Natural killer cell treated with Interleukin-12 subunit alpha and Interleukin-12 subunit beta and Interleukin-15 and Interleukin-18, amount 100 ng/mL, for 72 hours (primary cell): ENCODE data around the gene PIWIL4. TPM values are rescaled to one million over a fixed set of nuclear protein-coding genes. Genes with fewer than 3 reads are reported as not detected.

ENCODE experiments used
- ATAC-seq, 2 donors: fragments of 150-1000 bp; cut with Tn5 transposase in 1 of 2; sonication (Bioruptor Pico), chemical (Tn5 transposase) in 1 of 2; 2 replicates each; pipeline ENCODE4 v1.10.0; 2021
- DNase-seq: peaks from one replicate; pipeline ENCODE4 v3.0.0; 2022; ENCODE audit warnings: low spot score
- H3K27ac Mint-ChIP-seq, 2 donors: 1 replicate in 1 of 2; 2 replicates in 1 of 2; pipeline ENCODE4 v1.8.0; 2022; ENCODE audit warnings: mixed read lengths in 2 of 2, mild to moderate bottlenecking in 1 of 2, moderate library complexity in 1 of 2
- H3K27me3 Mint-ChIP-seq, 2 donors: 1 replicate in 1 of 2; 2 replicates in 1 of 2; pipeline ENCODE4 v1.8.0; 2022; ENCODE audit warnings: mixed read lengths in 2 of 2
- H3K36me3 Mint-ChIP-seq: one replicate; pipeline ENCODE4 v1.8.0; 2022; ENCODE audit warnings: mixed read lengths
- H3K4me1 Mint-ChIP-seq, 2 donors: 1 replicate in 1 of 2; 2 replicates in 1 of 2; pipeline ENCODE4 v1.8.0; 2022; ENCODE audit warnings: low read depth in 2 of 2, mixed read lengths in 2 of 2, mild to moderate bottlenecking in 1 of 2
- H3K4me3 Mint-ChIP-seq: one replicate; pipeline ENCODE4 v1.8.0; 2022; ENCODE audit warnings: mixed read lengths
- H3K9me3 Mint-ChIP-seq: 2 replicates; pipeline ENCODE4 v1.8.0; 2022; ENCODE audit warnings: mixed read lengths
- total RNA-seq, 2 donors: library from RNA; stranded (reverse); gene quantifications; one replicate each; pipeline ENCODE4 v1.2.3, GENCODE V29; 2022

Gene PIWIL4
- total RNA-seq, 2 donors from 2014 or later = 0.86 to 1.6 TPM

DNA sequence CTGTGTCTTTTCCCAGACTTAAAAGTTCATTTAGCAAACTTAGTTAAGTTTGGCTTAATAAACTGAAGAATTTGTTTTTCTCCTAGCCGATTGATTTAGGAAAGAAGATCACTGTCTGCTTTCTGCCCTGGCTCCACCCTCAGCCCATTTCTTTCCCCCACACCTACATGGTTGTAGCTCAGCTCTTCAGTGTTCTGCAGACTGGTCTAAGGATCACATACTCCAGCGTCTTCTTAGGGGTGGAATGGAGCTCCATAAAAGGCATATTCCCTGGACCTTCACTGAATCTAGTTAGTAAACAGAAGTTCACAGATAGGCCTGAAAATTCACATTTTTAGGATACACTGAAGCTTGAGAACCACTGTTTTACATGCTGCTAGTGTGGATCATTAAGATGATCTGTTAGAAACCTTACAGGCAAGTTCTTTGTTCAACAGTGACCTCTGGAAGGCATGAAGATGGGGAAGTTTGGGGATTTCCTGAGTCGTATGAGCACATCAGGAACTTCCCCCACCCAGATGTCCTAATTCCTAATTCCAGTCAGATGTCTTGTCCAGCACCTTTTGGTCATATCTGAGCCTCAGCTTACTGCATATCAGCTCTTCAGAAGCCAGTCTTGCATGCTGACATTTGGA is 16.8 kb downstream of the PIWIL4 start:
- H3K9me3 Mint-ChIP-seq = no peaks in the 10 kb centered on the region
- H3K4me3 Mint-ChIP-seq = no peak overlapping the region
- no peak for DNase-seq
- peaks cover 3 to 4% of the 10 kb centered on the region in 2 donors for H3K4me1 Mint-ChIP-seq
- H3K27ac Mint-ChIP-seq = no peak overlapping the region
- H3K27me3 Mint-ChIP-seq = peaks cover 0 to 7% of the 10 kb centered on the region in 2 donors
- H3K36me3 Mint-ChIP-seq = no peaks in the 10 kb centered on the region
- ATAC-seq = no peak

DNA sequence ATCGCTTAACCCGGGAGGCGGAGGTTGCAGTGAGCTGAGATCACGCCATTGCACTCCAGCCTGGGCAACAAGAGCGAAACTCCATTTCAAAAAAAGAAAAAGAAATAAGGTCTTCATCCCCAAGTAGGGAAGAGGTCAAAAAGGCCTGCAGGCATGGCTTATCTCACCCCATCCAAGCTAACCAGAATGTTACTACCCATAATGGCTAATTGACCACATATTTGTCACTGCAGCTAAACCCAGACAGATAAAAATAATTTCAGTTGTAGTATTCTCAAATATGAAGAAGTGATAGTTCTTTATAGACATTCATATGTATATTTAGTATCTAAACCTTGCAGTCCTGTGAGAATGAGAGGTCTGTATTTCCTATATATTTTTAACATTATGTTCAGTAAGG is 17.8 kb downstream of the PIWIL4 start:
- no peak overlapping the region for H3K4me3 Mint-ChIP-seq
- H3K36me3 Mint-ChIP-seq = no peaks in the 10 kb centered on the region

DNA sequence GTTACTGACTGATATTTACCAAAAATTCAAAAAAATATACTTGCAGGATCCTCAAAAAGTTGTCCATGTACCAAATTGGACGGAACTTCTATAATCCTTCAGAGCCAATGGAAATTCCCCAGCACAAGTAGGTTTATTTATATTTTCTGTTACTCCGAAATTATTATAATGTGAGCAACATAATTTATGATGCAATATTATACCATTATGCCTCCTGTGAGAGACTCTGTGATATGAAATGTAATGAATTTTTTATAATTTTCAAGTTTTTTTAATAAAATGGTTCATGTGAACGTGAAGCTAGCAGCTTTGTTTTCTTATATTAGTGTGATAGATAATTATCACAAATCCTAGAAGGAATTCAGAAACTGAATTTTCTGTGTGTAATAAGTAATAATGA is 18.2 kb downstream of the PIWIL4 start:
- Mint-ChIP-seq H3K27ac (no peak overlapping the region), H3K36me3 (no peaks in the 10 kb centered on the region), H3K27me3 (peaks cover 0 to 7% of the 10 kb centered on the region in 2 donors), H3K9me3 (no peaks in the 10 kb centered on the region), H3K4me3 (no peak overlapping the region), H3K4me1 (peaks cover 3 to 4% of the 10 kb centered on the region in 2 donors)
- DNase-seq (no peak), ATAC-seq (no peak)

More for the DNA sequence above, 17.8 kb downstream of the PIWIL4 start:
- H3K27ac Mint-ChIP-seq = no peak overlapping the region
- H3K9me3 Mint-ChIP-seq = no peaks in the 10 kb centered on the region
- ATAC-seq = no peak
- no peak for DNase-seq
- H3K27me3 Mint-ChIP-seq = peaks cover 0 to 7% of the 10 kb centered on the region in 2 donors
- H3K4me1 Mint-ChIP-seq = peaks cover 3 to 4% of the 10 kb centered on the region in 2 donors

DNA sequence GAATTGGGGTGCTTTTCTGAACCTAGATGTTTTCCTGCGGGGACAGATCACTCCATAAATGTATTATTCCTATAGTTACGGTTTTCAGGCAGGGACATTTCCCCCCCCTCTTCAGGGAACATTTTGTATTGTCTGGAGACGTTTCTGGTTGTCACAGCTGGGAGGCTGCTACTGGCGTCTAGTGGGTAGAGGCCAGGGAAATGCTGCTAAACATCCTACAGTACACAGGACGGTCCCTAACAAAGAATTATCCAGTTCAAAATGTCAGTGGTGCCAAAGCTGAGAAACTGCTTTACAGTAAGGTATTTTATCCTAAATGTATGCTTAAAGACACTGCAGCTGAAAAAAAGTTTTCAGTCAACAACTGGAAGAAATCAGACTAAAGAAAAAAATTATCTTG is 19.4 kb downstream of the PIWIL4 start:
- no peak overlapping the region for H3K27ac Mint-ChIP-seq
- no peaks in the 10 kb centered on the region for H3K36me3 Mint-ChIP-seq
- H3K4me3 Mint-ChIP-seq = no peak overlapping the region
- H3K9me3 Mint-ChIP-seq = no peaks in the 10 kb centered on the region
- H3K27me3 Mint-ChIP-seq = peaks cover 0 to 7% of the 10 kb centered on the region in 2 donors
- DNase-seq (no peak), ATAC-seq (no peak)
- H3K4me1 Mint-ChIP-seq = peaks cover 3 to 4% of the 10 kb centered on the region in 2 donors

DNA sequence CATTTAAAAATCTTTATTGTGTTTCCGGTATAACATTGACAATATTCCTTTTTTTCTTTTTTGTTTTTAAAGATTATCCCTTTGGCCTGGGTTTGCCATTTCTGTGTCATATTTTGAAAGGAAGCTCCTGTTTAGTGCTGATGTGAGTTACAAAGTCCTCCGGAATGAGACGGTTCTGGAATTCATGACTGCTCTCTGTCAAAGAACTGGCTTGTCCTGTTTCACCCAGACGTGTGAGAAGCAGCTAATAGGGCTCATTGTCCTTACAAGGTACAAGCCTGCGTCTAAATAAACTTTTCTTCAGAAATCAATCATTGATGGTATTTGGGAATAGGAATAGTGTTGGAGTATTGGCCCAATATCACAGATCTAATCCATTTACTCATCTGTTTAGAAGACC is 19.8 kb downstream of the PIWIL4 start:
- no peak overlapping the region for H3K27ac Mint-ChIP-seq
- H3K4me3 Mint-ChIP-seq = no peak overlapping the region
- H3K36me3 Mint-ChIP-seq = no peaks in the 10 kb centered on the region
- DNase-seq (no peak), ATAC-seq (no peak)
- H3K4me1 Mint-ChIP-seq = peaks cover 3 to 4% of the 10 kb centered on the region in 2 donors
- no peaks in the 10 kb centered on the region for H3K9me3 Mint-ChIP-seq
- peaks cover 0 to 7% of the 10 kb centered on the region in 2 donors for H3K27me3 Mint-ChIP-seq

DNA sequence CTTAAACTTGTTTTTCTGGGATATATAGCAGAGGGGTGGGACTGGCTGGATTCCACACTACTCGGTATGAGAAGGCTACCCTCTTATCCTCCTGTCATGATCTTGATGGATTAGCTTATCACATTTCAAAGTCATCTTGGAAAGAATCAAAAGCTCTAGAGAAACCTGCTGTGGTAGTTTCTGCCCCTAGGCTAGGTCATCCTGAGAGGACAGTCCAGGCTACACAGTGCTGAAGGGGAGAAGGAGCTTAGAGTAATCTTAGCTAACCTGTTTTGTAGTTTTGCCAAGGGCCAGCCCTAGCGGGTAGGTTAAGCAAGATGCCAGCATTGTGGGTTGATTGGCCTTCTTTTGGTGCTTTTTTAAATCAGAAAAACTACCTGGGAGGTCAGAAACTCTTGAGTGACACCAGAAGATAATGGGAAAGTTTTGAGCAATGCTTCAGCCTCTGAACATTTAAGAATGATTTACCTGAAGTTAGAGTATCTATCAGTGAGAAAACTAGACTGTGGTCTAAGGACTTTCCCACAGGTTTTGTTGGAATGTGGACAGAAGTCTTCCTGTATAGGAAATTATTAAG is 21.3 kb downstream of the PIWIL4 start:
- H3K4me1 Mint-ChIP-seq = peaks cover 3 to 4% of the 10 kb centered on the region in 2 donors
- no peak for DNase-seq
- no peak for ATAC-seq
- no peaks in the 10 kb centered on the region for H3K36me3 Mint-ChIP-seq
- no peaks in the 10 kb centered on the region for H3K27me3 Mint-ChIP-seq
- H3K4me3 Mint-ChIP-seq = no peak overlapping the region
- H3K27ac Mint-ChIP-seq = no peak overlapping the region
- no peaks in the 10 kb centered on the region for H3K9me3 Mint-ChIP-seq

DNA sequence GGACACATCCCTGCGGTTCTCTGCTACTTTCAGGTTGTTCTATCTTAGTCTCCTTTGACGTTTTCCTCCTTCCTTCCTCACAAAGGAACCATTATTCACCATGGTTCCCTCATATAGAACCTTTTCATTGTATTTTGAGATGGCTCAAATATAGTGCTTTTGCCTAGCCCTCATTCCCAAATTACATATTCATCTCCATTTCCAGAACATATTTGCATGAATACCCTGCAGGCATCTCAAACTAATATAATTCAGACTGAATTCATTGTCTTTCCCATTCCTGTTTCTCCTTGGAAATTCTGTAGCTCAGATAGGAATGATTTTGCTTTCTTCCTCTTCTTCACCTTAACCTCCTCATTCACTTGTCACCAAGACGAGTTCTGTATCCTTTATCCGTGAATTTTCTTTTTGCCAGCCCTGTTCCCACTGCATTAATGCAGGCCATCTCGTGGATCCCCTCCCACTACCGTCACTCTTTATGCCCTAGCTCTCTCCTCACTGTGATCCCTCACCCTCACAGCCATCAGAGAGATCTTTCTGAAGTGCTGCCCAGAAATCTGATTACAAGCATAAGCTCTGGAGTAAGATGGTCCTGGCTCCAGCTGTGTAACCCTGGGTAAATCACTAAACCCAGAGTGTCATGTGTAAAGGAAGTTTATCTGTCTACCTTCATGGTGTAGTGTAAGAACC is 23.3 kb downstream of the PIWIL4 start:
- no peaks in the 10 kb centered on the region for H3K4me1 Mint-ChIP-seq
- DNase-seq = no peak
- no peak overlapping the region for H3K27ac Mint-ChIP-seq
- H3K27me3 Mint-ChIP-seq = no peaks in the 10 kb centered on the region
- no peaks in the 10 kb centered on the region for H3K36me3 Mint-ChIP-seq
- no peak overlapping the region for H3K4me3 Mint-ChIP-seq
- no peak for ATAC-seq
- no peaks in the 10 kb centered on the region for H3K9me3 Mint-ChIP-seq

DNA sequence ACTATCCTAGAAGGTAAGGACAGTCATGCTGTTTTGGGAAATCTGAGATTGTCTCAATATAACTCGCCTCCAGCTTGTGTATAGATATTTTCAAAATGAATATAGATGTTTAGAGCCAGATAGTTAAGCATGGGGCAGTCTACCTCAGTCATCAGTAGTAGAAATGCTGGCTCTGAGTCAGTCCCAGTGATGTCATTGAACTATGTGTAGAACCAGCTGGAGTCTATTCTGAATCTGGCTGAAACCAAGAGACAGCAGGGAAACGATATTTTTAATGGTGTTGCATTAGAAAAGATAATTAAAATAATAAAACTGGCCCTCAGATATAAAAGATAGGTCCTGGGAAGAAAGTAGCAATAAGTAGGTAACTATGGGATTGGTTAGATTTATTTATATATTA is 25.9 kb downstream of the PIWIL4 start:
- Mint-ChIP-seq H3K9me3 (no peaks in the 10 kb centered on the region), H3K4me3 (no peak overlapping the region), H3K36me3 (no peaks in the 10 kb centered on the region), H3K27me3 (no peaks in the 10 kb centered on the region), H3K4me1 (no peaks in the 10 kb centered on the region), H3K27ac (no peak overlapping the region)
- ATAC-seq (no peak), DNase-seq (no peak)

DNA sequence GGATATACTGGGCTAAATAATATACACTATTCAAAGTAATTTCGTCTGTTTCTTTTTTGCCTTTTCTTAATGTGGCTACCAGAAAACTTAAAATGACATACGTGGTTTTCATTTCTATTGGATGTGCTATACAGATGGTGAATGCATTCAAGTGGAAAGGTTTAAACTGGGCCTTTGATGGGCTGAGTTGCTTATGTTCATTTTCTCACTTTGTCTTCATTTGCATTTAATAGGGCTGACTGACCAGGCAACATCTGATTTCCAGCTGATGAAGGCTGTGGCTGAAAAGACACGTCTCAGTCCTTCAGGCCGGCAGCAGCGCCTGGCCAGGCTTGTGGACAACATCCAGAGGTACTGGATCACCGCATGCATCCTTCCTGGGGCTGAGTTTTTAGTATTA is 27.9 kb downstream of the PIWIL4 start:
- Mint-ChIP-seq H3K4me3 (no peak overlapping the region), H3K36me3 (peaks cover 3% of the 10 kb centered on the region), H3K4me1 (no peaks in the 10 kb centered on the region), H3K9me3 (no peaks in the 10 kb centered on the region), H3K27me3 (no peaks in the 10 kb centered on the region), H3K27ac (no peak overlapping the region)
- ATAC-seq (no peak), DNase-seq (no peak)

DNA sequence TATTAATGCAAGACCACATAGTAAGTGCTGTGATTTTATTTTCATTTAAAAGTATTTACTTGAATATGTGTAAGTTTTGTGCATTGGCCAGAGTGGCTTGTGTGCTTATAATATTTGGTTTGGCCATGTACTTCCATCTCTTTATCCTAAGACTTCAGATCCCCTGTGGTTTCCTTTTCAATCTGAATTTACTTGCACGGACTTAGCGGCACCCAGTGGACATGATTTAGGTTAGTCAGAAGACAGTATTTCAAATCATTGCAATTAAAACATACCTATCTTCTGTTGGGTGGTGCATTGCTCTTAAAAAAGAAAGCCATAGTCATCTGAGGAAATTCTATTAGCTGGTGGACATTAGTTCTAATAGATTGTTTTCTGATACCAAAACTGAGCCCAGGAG is 30.7 kb downstream of the PIWIL4 start:
- Mint-ChIP-seq H3K9me3 (no peaks in the 10 kb centered on the region), H3K4me3 (no peak overlapping the region), H3K36me3 (peaks cover 5% of the 10 kb centered on the region), H3K27me3 (no peaks in the 10 kb centered on the region), H3K4me1 (peaks cover 0 to 3% of the 10 kb centered on the region in 2 donors), H3K27ac (no peak overlapping the region)
- no peak for DNase-seq
- ATAC-seq = no peak

DNA sequence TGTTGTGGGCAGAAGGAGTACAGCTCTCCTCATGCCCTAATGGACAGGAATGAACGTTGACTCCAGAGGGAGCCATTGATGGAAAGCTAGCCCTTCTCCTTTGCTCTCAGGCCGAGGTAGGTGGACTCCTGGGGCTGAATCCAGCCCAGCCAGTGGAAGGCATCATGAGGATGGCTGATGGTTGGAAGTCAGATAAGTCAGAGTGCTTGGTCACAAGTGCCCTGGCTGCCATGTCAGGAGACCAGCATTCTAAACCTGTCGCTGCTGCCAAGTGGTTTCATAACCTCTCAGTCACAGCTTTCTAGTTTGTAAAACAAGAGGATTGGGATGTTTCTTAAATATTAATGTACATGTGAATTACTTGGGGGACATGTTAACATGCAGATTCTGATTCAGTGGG is 32.3 kb downstream of the PIWIL4 start:
- Mint-ChIP-seq H3K27me3 (no peaks in the 10 kb centered on the region), H3K4me1 (peaks cover 0 to 4% of the 10 kb centered on the region in 2 donors), H3K9me3 (no peaks in the 10 kb centered on the region), H3K27ac (no peak overlapping the region), H3K36me3 (peaks cover 5% of the 10 kb centered on the region), H3K4me3 (no peak overlapping the region)
- ATAC-seq = no peak
- no peak for DNase-seq

DNA sequence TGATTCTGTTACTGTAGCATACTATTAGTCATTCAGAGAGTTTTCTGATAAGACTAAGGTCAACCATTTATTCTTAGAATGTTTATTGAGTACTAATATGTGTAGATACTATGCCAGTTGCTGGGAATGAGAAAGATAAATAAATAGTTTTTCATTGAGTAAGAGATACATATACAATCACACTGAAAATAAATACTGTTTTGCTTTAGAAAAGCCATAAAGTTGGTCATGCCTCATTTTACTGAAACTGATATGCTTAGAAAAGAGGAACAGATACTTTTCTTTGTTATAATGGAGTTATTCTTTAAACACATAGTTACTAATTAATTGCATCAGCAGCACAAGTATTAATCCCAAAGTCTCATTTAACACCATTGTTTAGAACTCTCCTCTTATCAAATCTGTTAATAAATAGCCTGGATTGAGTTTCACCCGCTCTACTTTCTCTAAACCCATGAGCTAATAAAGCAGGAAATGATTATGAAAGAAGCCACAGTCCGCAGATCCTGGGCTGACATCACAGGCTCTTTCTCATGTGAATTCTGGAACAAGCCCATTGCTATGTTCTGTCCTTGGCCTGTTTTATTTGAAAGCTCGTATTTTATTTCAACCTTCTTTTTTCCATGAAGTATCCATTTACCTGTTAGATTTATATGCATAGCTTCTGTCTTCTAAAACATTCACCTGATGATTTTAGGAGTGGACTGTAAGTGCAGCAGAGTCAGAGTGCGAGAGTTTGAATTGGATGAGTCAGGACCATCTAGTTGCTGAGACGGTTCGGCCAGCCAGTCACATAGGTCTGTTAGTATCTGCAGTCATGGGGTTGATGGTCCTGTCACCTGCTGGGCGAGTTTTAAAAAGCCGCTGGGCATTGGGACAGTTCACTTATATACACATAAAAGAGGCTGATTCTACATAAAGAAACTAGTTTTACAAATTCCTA is 35.5 kb downstream of the PIWIL4 start:
- ATAC-seq (peak in 1 of 2 donors; percentile 65), DNase-seq (no peak)
- peaks cover 5% of the 10 kb centered on the region for H3K36me3 Mint-ChIP-seq
- no peaks in the 10 kb centered on the region for H3K9me3 Mint-ChIP-seq
- no peak overlapping the region for H3K27ac Mint-ChIP-seq
- H3K27me3 Mint-ChIP-seq = no peaks in the 10 kb centered on the region
- H3K4me3 Mint-ChIP-seq = no peak overlapping the region
- peaks cover 0 to 4% of the 10 kb centered on the region in 2 donors for H3K4me1 Mint-ChIP-seq

DNA sequence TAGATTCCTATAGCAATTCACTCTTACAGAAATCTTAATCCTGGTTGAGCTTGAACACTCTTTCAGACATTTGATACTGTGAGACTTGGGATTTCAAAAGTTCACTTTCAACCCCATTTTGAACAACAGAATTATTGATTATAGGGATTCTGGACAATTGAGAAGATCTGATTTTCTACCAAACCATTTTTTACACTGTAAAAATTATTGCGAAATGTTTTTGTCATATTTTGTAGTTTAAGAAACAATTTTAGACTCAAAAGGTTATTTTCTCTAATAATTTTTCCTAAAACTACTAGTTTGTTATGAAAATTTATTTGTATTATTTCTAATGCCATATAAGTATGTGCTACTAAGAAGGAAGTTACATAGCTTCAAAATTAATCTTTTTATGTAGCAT is 36.4 kb downstream of the PIWIL4 start:
- H3K4me1 Mint-ChIP-seq = peaks cover 0 to 4% of the 10 kb centered on the region in 2 donors
- H3K9me3 Mint-ChIP-seq = no peaks in the 10 kb centered on the region
- H3K27me3 Mint-ChIP-seq = no peaks in the 10 kb centered on the region
- H3K4me3 Mint-ChIP-seq = no peak overlapping the region
- ATAC-seq (no peak), DNase-seq (no peak)
- peaks cover 5% of the 10 kb centered on the region for H3K36me3 Mint-ChIP-seq
- no peak overlapping the region for H3K27ac Mint-ChIP-seq
